Colonic mucosa (tissue), 4 donors: ENCODE data around the gene LRRN2. TPM values are rescaled to one million over a fixed set of nuclear protein-coding genes. Genes with fewer than 3 reads are reported as not detected.
A peak's percentile ranks its signal among the peaks of the same experiment; 100 is the strongest.

ENCODE experiments used
- DNase-seq: peaks from one replicate; pipeline ENCODE4 v3.0.0-alpha.2; 2020
- H3K27ac ChIP-seq: fragments of 200-600 bp; one replicate; pipeline ENCODE4 v1.8.0; 2021
- H3K27me3 ChIP-seq: fragments of 200-600 bp; one replicate; pipeline ENCODE4 v1.8.0; 2021
- H3K36me3 ChIP-seq: fragments of 200-600 bp; one replicate; pipeline ENCODE4 v1.8.0; 2021
- H3K4me1 ChIP-seq: fragments of 200-600 bp; one replicate; pipeline ENCODE4 v1.8.0; 2021; ENCODE audit warnings: mild to moderate bottlenecking
- H3K4me3 ChIP-seq: fragments of 200-600 bp; one replicate; pipeline ENCODE4 v1.8.0; 2021
- H3K9ac ChIP-seq, 2 donors: one replicate each; pipeline ENCODE4 v1.7.0; 2013; ENCODE audit warnings: control low read depth in 2 of 2, low read depth in 2 of 2, low read length in 2 of 2
- H3K9me3 ChIP-seq: fragments of 200-600 bp; one replicate; pipeline ENCODE4 v1.8.0; 2021
- CTCF ChIP-seq: fragments of 200-600 bp; IDR thresholded peaks from one replicate; pipeline ENCODE4 v1.8.0; 2022; ENCODE audit warnings: antibody characterized with exemption, mild to moderate bottlenecking
- intact Hi-C: fragments of 100-400 bp; cut with DNase I; formaldehyde crosslinking; loops from one replicate; pipeline ENCODE4 v1.14.1; 2022
- total RNA-seq, 2 donors: library from RNA; stranded (reverse); fragmentation: NEBNext Ultra II Directional in 1 of 2; extraction: Animal tissue kit (Norgen Biotek cat#: 25700) in 1 of 2; gene quantifications; one replicate each; pipeline ENCODE4 v1.2.1, GENCODE V29; 2021
- donor health status: healthy.
- donor health status: DM: no; HTN: no; CAD: no.
- donor health status: DM: no; HTN: no; CAD: no.

The LRRN2 gene
- total RNA-seq, 2 donors from 2014 or later: 13.1 to 13.9 TPM

DNA sequence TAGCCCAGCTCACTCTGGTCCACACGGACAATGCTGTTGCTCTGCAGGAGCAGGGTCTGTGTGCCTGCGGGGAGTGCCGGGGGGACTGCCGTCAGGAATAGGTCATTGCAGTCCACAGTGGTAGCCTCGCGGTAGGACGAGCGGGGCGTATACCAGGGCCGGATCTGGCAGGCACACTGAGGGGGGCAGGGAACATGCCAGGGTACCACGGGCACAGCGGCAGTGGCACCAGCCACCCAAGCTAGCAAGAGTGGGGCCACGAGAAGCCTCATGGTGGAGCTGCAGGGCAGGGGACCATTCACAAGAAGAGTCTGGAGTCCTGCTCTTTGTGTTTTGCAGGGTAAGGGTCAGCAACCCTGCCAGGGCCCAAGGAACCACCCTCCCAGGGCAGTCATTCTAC lies 65.8 kb downstream of the LRRN2 start:
- H3K36me3 ChIP-seq: no peaks in the 10 kb centered on the region
- no peaks in the 10 kb centered on the region for H3K4me1 ChIP-seq
- no peak for TF ChIP-seq CTCF
- no peak overlapping the region for H3K9ac ChIP-seq
- H3K27ac ChIP-seq: no peak overlapping the region
- intact Hi-C loops: no loop called here
- H3K27me3 ChIP-seq: no peaks in the 10 kb centered on the region
- no peaks in the 10 kb centered on the region for H3K9me3 ChIP-seq
- no peak overlapping the region for H3K4me3 ChIP-seq
- DNase-seq: peak; percentile 23

GRCh38 chr1:204618148-204618760 lies 67.3 kb downstream of the LRRN2 start:
- Histone ChIP-seq H3K9ac (no peak overlapping the region), H3K4me1 (no peaks in the 10 kb centered on the region), H3K27ac (no peak overlapping the region), H3K36me3 (no peaks in the 10 kb centered on the region), H3K27me3 (no peaks in the 10 kb centered on the region), H3K9me3 (no peaks in the 10 kb centered on the region), H3K4me3 (no peak overlapping the region)
- no peak for TF ChIP-seq CTCF
- intact Hi-C loops: no loop called here
- no peak for DNase-seq

- Histone ChIP-seq H3K9me3 (no peaks in the 10 kb centered on the region), H3K27ac (no peak overlapping the region), H3K4me3 (no peak overlapping the region), H3K9ac (no peak overlapping the region), H3K27me3 (no peaks in the 10 kb centered on the region), H3K36me3 (no peaks in the 10 kb centered on the region), H3K4me1 (no peaks in the 10 kb centered on the region)
- no peak for DNase-seq
- intact Hi-C loops: no loop called here
- TF ChIP-seq CTCF: no peak
Observed at GRCh38 chr1:204617256-204618147, 68.0 kb downstream of the LRRN2 start.

DNA sequence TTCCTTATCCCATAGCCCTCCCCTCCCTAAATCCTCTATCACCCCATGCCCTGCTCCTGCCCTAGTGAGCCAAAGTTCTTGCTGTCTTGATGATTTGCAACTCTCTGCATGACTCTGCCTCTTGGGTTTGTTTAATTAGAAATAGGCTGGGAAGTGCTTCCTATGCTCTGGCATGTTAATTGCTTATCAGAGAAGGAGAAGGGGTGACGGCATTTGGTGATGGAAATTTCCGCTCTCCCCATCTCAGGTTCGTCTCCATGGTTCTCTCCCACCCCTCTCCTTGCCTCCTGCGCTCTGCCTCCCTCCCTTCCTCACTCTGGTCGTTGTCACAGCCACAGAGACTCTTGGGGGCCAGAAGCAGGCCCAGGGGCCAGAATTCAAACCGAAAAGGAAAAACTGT lies 68.9 kb downstream of the LRRN2 start:
- intact Hi-C loops: no loop called here
- Histone ChIP-seq H3K4me3 (no peak overlapping the region), H3K9ac (no peak overlapping the region), H3K27ac (no peak overlapping the region), H3K9me3 (no peaks in the 10 kb centered on the region), H3K36me3 (no peaks in the 10 kb centered on the region), H3K4me1 (no peaks in the 10 kb centered on the region), H3K27me3 (no peaks in the 10 kb centered on the region)
- DNase-seq: no peak
- no peak for TF ChIP-seq CTCF

GRCh38 chr1:204615881-204616280 lies 69.7 kb downstream of the LRRN2 start:
- no peaks in the 10 kb centered on the region for H3K36me3 ChIP-seq
- no peak overlapping the region for H3K9ac ChIP-seq
- no peaks in the 10 kb centered on the region for H3K9me3 ChIP-seq
- H3K27me3 ChIP-seq: no peaks in the 10 kb centered on the region
- H3K4me1 ChIP-seq: no peaks in the 10 kb centered on the region
- intact Hi-C loops: no loop called here
- DNase-seq: no peak
- no peak overlapping the region for H3K27ac ChIP-seq
- no peak for TF ChIP-seq CTCF
- H3K4me3 ChIP-seq: no peak overlapping the region
